Gastroesophageal sphincter (tissue), 3 donors: ENCODE results near the gene MICAL3.

ENCODE experiments used
- CTCF ChIP-seq, 4 experiments: fragments of 200-600 bp in 2 of 4; fragments of 450-650 bp in 2 of 4; sonication (generic) in 1 of 4; IDR thresholded peaks; one replicate each; pipeline ENCODE4 v1.5.1; 2017 to 2019; ENCODE audit warnings: antibody characterized with exemption in 4 of 4, mild to moderate bottlenecking in 2 of 4, moderate library complexity in 2 of 4
- POLR2AphosphoS5 ChIP-seq: sonication (generic); formaldehyde crosslinking; IDR thresholded peaks from one replicate; pipeline ENCODE4 v1.6.1; 2017; ENCODE audit warnings: antibody characterized with exemption

GRCh38 chr22:17781319-17782031 lies 242.9 kb downstream of the MICAL3 start:
- TF ChIP-seq POLR2AphosphoS5 (no peak), CTCF (IDR thresholded peaks at IDR 0.05) (no peak)
